SK-N-SH treated with all-trans-retinoic acid at 6 μM for 48 hours (cell line): Measurements from ENCODE around the gene MPV17.

Source experiments
- ATAC-seq: fragments of 200-7000 bp; cut with Tn5 transposase; 3 replicates; pipeline ENCODE4 v1.9.1; 2020; ENCODE audit warnings: mild to moderate bottlenecking, moderate library complexity
- ARNTL ChIP-seq: fragments of 450-650 bp; formaldehyde crosslinking; IDR thresholded peaks from 2 replicates; pipeline ENCODE4 v1.5.0; 2020; ENCODE audit warnings: low read depth, mild to moderate bottlenecking, moderate library complexity, borderline replicate concordance
- CREB5 ChIP-seq: fragments of 250-450 bp; sonication (Bioruptor Pico); IDR thresholded peaks from 2 replicates; pipeline ENCODE4 v1.5.1; 2020; ENCODE audit warnings: low read depth, mild to moderate bottlenecking, moderate library complexity
- CSDC2 ChIP-seq: fragments of 250-450 bp; sonication (Bioruptor Pico); IDR thresholded peaks from 2 replicates; pipeline ENCODE4 v1.5.0; 2020; ENCODE audit warnings: mild to moderate bottlenecking, moderate library complexity
- CSRNP3 ChIP-seq: fragments of 250-450 bp; sonication (Bioruptor Pico); IDR thresholded peaks from 2 replicates; pipeline ENCODE4 v1.5.1; 2021; ENCODE audit warnings: mild to moderate bottlenecking, moderate library complexity
- ESRRG ChIP-seq: fragments of 250-450 bp; sonication (Bioruptor Pico); IDR thresholded peaks from 2 replicates; pipeline ENCODE4 v1.6.1; 2021; ENCODE audit warnings: mild to moderate bottlenecking
- GLIS3 ChIP-seq: fragments of 250-450 bp; sonication (Bioruptor Pico); IDR thresholded peaks from 2 replicates; pipeline ENCODE4 v1.5.0; 2020; ENCODE audit warnings: mild to moderate bottlenecking, moderate library complexity
- ISL1 ChIP-seq: fragments of 250-450 bp; sonication (Bioruptor Pico); IDR thresholded peaks from 2 replicates; pipeline ENCODE4 v2.1.2; 2022; ENCODE audit warnings: mild to moderate bottlenecking, moderate library complexity
- OSR1 ChIP-seq: fragments of 250-450 bp; sonication (Bioruptor Pico); IDR thresholded peaks from 2 replicates; pipeline ENCODE4 v1.8.0; 2022; ENCODE audit warnings: moderate library complexity, mild to moderate bottlenecking, inconsistent platforms
- PATZ1 ChIP-seq: fragments of 250-450 bp; sonication (Bioruptor Pico); IDR thresholded peaks from 2 replicates; pipeline ENCODE4 v1.8.0; 2020; ENCODE audit warnings: mild to moderate bottlenecking, moderate library complexity, borderline replicate concordance
- POU6F1 ChIP-seq: fragments of 250-450 bp; sonication (Bioruptor Pico); IDR thresholded peaks from 2 replicates; pipeline ENCODE4 v1.8.0; 2021; ENCODE audit warnings: low read depth, mild to moderate bottlenecking, moderate library complexity, borderline replicate concordance
- PPARA ChIP-seq: fragments of 250-450 bp; sonication (Bioruptor Pico); IDR thresholded peaks from 2 replicates; pipeline ENCODE4 v1.5.0; 2020; ENCODE audit warnings: mild to moderate bottlenecking, borderline replicate concordance
- RARB ChIP-seq: fragments of 250-450 bp; sonication (Bioruptor Pico); IDR thresholded peaks from 2 replicates; pipeline ENCODE4 v1.8.0; 2021; ENCODE audit warnings: mild to moderate bottlenecking, moderate library complexity
- SNAI2 ChIP-seq: fragments of 250-450 bp; sonication (Bioruptor Pico); IDR thresholded peaks from 2 replicates; pipeline ENCODE4 v1.5.0; 2020; ENCODE audit warnings: mild to moderate bottlenecking, moderate library complexity
- TCF4 ChIP-seq: fragments of 250-450 bp; sonication (Bioruptor Pico); IDR thresholded peaks from 2 replicates; pipeline ENCODE4 v1.8.0; 2021; ENCODE audit warnings: mild to moderate bottlenecking, moderate library complexity, borderline replicate concordance
- TOX ChIP-seq: fragments of 250-450 bp; sonication (Bioruptor Pico); IDR thresholded peaks from 2 replicates; pipeline ENCODE4 v1.8.0; 2021; ENCODE audit warnings: mild to moderate bottlenecking, moderate library complexity, borderline replicate concordance
- ZC3H10 ChIP-seq: fragments of 250-450 bp; sonication (Bioruptor Pico); IDR thresholded peaks from 2 replicates; pipeline ENCODE4 v1.5.1; 2021; ENCODE audit warnings: mild to moderate bottlenecking, moderate library complexity
- ZFP3 ChIP-seq: fragments of 250-450 bp; sonication (Bioruptor Pico); IDR thresholded peaks from 2 replicates; pipeline ENCODE4 v1.5.0; 2020; ENCODE audit warnings: mild to moderate bottlenecking, moderate library complexity
- ZFP30 ChIP-seq: fragments of 450-650 bp; formaldehyde crosslinking; IDR thresholded peaks from 2 replicates; pipeline ENCODE4 v1.5.0; 2022; ENCODE audit warnings: mild to moderate bottlenecking, moderate library complexity
- ZNF565 ChIP-seq: fragments of 450-650 bp; formaldehyde crosslinking; conservative IDR thresholded peaks from 2 replicates; pipeline ENCODE4 v1.5.0; 2020; ENCODE audit warnings: low read depth, mild to moderate bottlenecking, moderate library complexity
- ZNF70 ChIP-seq: fragments of 450-650 bp; formaldehyde crosslinking; IDR thresholded peaks from 2 replicates; pipeline ENCODE4 v1.5.0; 2020; ENCODE audit warnings: mild to moderate bottlenecking, moderate library complexity
- ZNF8 ChIP-seq: fragments of 450-650 bp; formaldehyde crosslinking; IDR thresholded peaks from 2 replicates; pipeline ENCODE4 v1.5.0; 2020; ENCODE audit warnings: mild to moderate bottlenecking, moderate library complexity

The MPV17 gene

GRCh38 chr2:27309651-27310050 is 13.2 kb downstream of the MPV17 start:
- no peak for ATAC-seq
- TF ChIP-seq SNAI2 (CRISPR knock-in tag): no peak
- no peak for TF ChIP-seq CREB5
- TF ChIP-seq ZC3H10 (CRISPR knock-in tag): no peak
- TF ChIP-seq ZNF565: no peak
- no peak for TF ChIP-seq TCF4 (CRISPR knock-in tag)
- no peak for TF ChIP-seq RARB (CRISPR knock-in tag)
- no peak for TF ChIP-seq ARNTL (CRISPR knock-in tag)
- TF ChIP-seq OSR1 (CRISPR knock-in tag): no peak
- TF ChIP-seq ISL1 (CRISPR knock-in tag): no peak
- no peak for TF ChIP-seq ZNF70
- no peak for TF ChIP-seq PPARA (CRISPR knock-in tag)
- no peak for TF ChIP-seq ESRRG (CRISPR knock-in tag)
- no peak for TF ChIP-seq POU6F1 (CRISPR knock-in tag)
- no peak for TF ChIP-seq CSRNP3 (CRISPR knock-in tag)
- TF ChIP-seq TOX: no peak
- no peak for TF ChIP-seq ZFP30 (CRISPR knock-in tag)
- no peak for TF ChIP-seq PATZ1
- TF ChIP-seq GLIS3: no peak
- TF ChIP-seq, all 23 proteins: peak for 0

GRCh38 chr2:27308359-27308881 is 14.5 kb downstream of the MPV17 start, which contains the start of gene UCN:
Gene UCN, minus strand, starts transcription at chr2:27308445. Its CDS starts 550 bp downstream, at chr2:27307895.
- ATAC-seq: peak; percentile 36
- TF ChIP-seq CSDC2 (CRISPR knock-in tag) (peak; percentile 9; the same call in 1 of the 2 replicates), ISL1 (CRISPR knock-in tag) (no peak), ZFP3 (no peak), ZNF8 (CRISPR knock-in tag) (no peak), TOX (no peak)

GRCh38 chr2:27307545-27308358 is 15.1 kb downstream of the MPV17 start:
- ATAC-seq: peak; percentile 34
- no peak for TF ChIP-seq SNAI2 (CRISPR knock-in tag)
- no peak for TF ChIP-seq CREB5
- TF ChIP-seq CSRNP3 (CRISPR knock-in tag): no peak
- TF ChIP-seq CSDC2 (CRISPR knock-in tag): no peak
- no peak for TF ChIP-seq ZC3H10 (CRISPR knock-in tag)
- TF ChIP-seq ARNTL (CRISPR knock-in tag): no peak
- no peak for TF ChIP-seq TOX
